ENCODE data around the gene EXOC4. TPM values are rescaled to one million over a fixed set of nuclear protein-coding genes. Genes with fewer than 3 reads are reported as not detected.

The EXOC4 gene
- total and polyA plus RNA-seq, 2 donors (not counting 3 experiments of a cell fraction or from before 2014, with no cell fraction given): 20.3 to 73.1 TPM

DNA sequence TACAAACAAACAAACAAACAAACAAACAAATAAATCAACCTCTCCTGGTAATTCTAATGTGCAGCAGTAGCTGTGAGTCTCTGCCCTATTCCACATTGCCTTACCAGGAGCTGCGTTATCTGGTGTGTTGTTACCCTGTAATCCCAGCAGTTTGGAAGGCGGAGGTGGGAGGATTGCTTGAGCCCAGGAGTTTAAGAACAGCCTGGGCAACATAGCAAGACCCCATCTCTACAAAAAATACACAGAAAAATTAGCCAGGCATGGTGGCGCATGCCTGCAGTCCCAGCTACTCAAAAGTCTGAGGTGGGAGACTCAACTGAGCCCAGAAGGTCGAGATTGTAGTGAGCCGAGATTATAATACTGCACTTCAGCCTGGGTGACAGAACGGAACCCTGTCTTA lies 192.7 kb downstream of the EXOC4 start:
- no peak for DNase-seq (ENCODE audit: low read depth, low spot score)
- no peaks in the 10 kb centered on the region for H3K9me1 ChIP-seq (replicated peaks; ENCODE audit: control insufficient read depth, extremely low read depth, insufficient read depth, low read length)
- POLR2A ChIA-PET: no interaction called here
- H3K9ac ChIP-seq (replicated peaks; ENCODE audit: extremely low read depth, insufficient read depth, low read length): no peak overlapping the region
- no peaks in the 10 kb centered on the region for H3K27me3 ChIP-seq (ENCODE audit: control insufficient read depth in 2 of 2, insufficient read depth in 2 of 2, low read length in 2 of 2)
- no peaks in the 10 kb centered on the region for H3K79me2 ChIP-seq (ENCODE audit: control insufficient read depth, insufficient read depth, low read length)
- H4K20me1 ChIP-seq (replicated peaks; ENCODE audit: control insufficient read depth, extremely low read depth, insufficient read depth, low read length): peaks cover 3% of the 10 kb centered on the region
- no TSS peak for BruUV-seq (replicated peaks)
- H2AFZ ChIP-seq (ENCODE audit: low read depth, low read length): no peak overlapping the region
- dilution Hi-C loops (cut with MboI; ENCODE audit: extremely low pct_ligation_motif_present, low sequenced_read_pairs) (no loop called here), intact Hi-C loops (cut with micrococcal nuclease) (no loop called here)
- no peak overlapping the region for H3K4me2 ChIP-seq (ENCODE audit: insufficient read depth, low read length)
- H3K27ac ChIP-seq (ENCODE audit: insufficient read depth, low read depth, low read length): no peak overlapping the region
- no peaks in the 10 kb centered on the region for H3K9me3 ChIP-seq (replicated peaks; ENCODE audit: control insufficient read depth, insufficient read depth, low read length)
- H3K36me3 ChIP-seq (ENCODE audit: control insufficient read depth in 2 of 2, extremely low read depth in 1 of 2, insufficient read depth in 2 of 2, low read length in 2 of 2): no peaks in the 10 kb centered on the region
- CTCF ChIA-PET: interaction anchor here (1.3 kb wide), 1 partner anchor 12 kb away, joined by 3 read pairs; no protein-coding TSS in a partner anchor
- no peak overlapping the region for H3K4me3 ChIP-seq (replicated peaks in 1 of 3; ENCODE audit: insufficient read depth in 1 of 3, low read depth in 1 of 3, low read length in 3 of 3)
- H3K4me1 ChIP-seq (ENCODE audit: control insufficient read depth, extremely low read depth, insufficient read depth, low read length): no peaks in the 10 kb centered on the region
- no peak for FAIRE-seq
- no peak for TF ChIP-seq FOS (IDR thresholded peaks at IDR 0.05; ENCODE audit: borderline replicate concordance, insufficient read depth, low read length)
- no peak for TF ChIP-seq EZH2 (IDR thresholded peaks at IDR 0.05; ENCODE audit: borderline replicate concordance, low read depth, low read length, severe bottlenecking)
- no peak for TF ChIP-seq MYC (IDR thresholded peaks at IDR 0.05; ENCODE audit: low read depth, low read length)
- no peak for TF ChIP-seq POLR2AphosphoS5 (IDR thresholded peaks at IDR 0.05; ENCODE audit: insufficient read depth, low read depth, low read length)

DNA sequence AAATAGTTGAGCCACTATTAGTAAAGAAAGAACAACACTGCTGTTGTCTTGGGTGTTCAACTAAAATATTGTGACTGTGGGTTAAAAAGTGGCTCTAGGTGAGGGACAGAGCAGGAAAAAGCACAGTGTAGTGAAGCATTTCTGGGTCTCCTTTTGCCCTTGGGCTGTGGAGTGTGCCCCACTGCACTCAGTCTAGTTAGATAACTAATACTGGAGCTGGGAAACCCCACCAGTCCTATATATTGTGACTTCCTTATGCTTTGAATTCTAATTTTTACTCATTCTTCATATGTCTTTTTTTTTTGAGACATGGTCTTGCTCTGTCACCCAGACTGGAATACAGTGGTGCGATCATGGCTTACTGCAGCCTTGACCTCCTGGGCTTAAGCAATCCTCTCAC lies 195.1 kb downstream of the EXOC4 start:
- FAIRE-seq (no peak), DNase-seq (ENCODE audit: low read depth, low spot score) (no peak)
- peaks cover 3% of the 10 kb centered on the region for H4K20me1 ChIP-seq (replicated peaks; ENCODE audit: control insufficient read depth, extremely low read depth, insufficient read depth, low read length)
- no TSS peak for BruUV-seq (replicated peaks)
- H3K36me3 ChIP-seq (ENCODE audit: control insufficient read depth in 2 of 2, extremely low read depth in 1 of 2, insufficient read depth in 2 of 2, low read length in 2 of 2): no peaks in the 10 kb centered on the region
- no peak overlapping the region for H3K4me3 ChIP-seq (replicated peaks in 1 of 3; ENCODE audit: insufficient read depth in 1 of 3, low read depth in 1 of 3, low read length in 3 of 3)
- no peak overlapping the region for H3K4me2 ChIP-seq (ENCODE audit: insufficient read depth, low read length)
- intact Hi-C loops (cut with micrococcal nuclease): no loop called here
- H3K9ac ChIP-seq (replicated peaks; ENCODE audit: extremely low read depth, insufficient read depth, low read length): no peak overlapping the region
- TF ChIP-seq GATA2 (IDR thresholded peaks at IDR 0.05; ENCODE audit: insufficient read depth, insufficient read length, low read depth, low read length) (no peak), JUN (IDR thresholded peaks at IDR 0.05; ENCODE audit: borderline replicate concordance, insufficient read depth, insufficient read length, low read depth) (no peak), MYC (IDR thresholded peaks at IDR 0.05; ENCODE audit: low read depth, low read length) (no peak), POLR2AphosphoS5 (IDR thresholded peaks at IDR 0.05; ENCODE audit: insufficient read depth, low read depth, low read length) (no peak), EZH2 (IDR thresholded peaks at IDR 0.05; ENCODE audit: borderline replicate concordance, low read depth, low read length, severe bottlenecking) (no peak), FOS (IDR thresholded peaks at IDR 0.05; ENCODE audit: borderline replicate concordance, insufficient read depth, low read length) (no peak), POLR2A (IDR thresholded peaks at IDR 0.05; ENCODE audit: low read depth, low read length) (no peak)
- TF ChIP-seq, protein P1, sequence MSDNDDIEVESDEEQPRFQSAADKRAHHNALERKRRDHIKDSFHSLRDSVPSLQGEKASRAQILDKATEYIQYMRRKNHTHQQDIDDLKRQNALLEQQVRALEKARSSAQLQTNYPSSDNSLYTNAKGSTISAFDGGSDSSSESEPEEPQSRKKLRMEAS (IDR thresholded peaks at IDR 0.05; ENCODE audit: insufficient read depth, insufficient read length): no peak
- TF ChIP-seq, protein P2, sequence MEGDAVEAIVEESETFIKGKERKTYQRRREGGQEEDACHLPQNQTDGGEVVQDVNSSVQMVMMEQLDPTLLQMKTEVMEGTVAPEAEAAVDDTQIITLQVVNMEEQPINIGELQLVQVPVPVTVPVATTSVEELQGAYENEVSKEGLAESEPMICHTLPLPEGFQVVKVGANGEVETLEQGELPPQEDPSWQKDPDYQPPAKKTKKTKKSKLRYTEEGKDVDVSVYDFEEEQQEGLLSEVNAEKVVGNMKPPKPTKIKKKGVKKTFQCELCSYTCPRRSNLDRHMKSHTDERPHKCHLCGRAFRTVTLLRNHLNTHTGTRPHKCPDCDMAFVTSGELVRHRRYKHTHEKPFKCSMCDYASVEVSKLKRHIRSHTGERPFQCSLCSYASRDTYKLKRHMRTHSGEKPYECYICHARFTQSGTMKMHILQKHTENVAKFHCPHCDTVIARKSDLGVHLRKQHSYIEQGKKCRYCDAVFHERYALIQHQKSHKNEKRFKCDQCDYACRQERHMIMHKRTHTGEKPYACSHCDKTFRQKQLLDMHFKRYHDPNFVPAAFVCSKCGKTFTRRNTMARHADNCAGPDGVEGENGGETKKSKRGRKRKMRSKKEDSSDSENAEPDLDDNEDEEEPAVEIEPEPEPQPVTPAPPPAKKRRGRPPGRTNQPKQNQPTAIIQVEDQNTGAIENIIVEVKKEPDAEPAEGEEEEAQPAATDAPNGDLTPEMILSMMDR (IDR thresholded peaks at IDR 0.05; ENCODE audit: extremely low read depth in 1 of 2, insufficient read depth in 1 of 2, low read depth in 1 of 2, low read length in 2 of 2): no peak
- no peaks in the 10 kb centered on the region for H3K79me2 ChIP-seq (ENCODE audit: control insufficient read depth, insufficient read depth, low read length)
- H2AFZ ChIP-seq (ENCODE audit: low read depth, low read length): no peak overlapping the region
- POLR2A ChIA-PET: no interaction called here
- H3K27ac ChIP-seq (ENCODE audit: insufficient read depth, low read depth, low read length): no peak overlapping the region
- H3K4me1 ChIP-seq (ENCODE audit: control insufficient read depth, extremely low read depth, insufficient read depth, low read length): no peaks in the 10 kb centered on the region
- no peaks in the 10 kb centered on the region for H3K27me3 ChIP-seq (ENCODE audit: control insufficient read depth in 2 of 2, insufficient read depth in 2 of 2, low read length in 2 of 2)
- CTCF ChIA-PET: no interaction called here
- dilution Hi-C loops (cut with MboI; ENCODE audit: extremely low pct_ligation_motif_present, low sequenced_read_pairs): no loop called here
- no peaks in the 10 kb centered on the region for H3K9me3 ChIP-seq (replicated peaks; ENCODE audit: control insufficient read depth, insufficient read depth, low read length)
- no peaks in the 10 kb centered on the region for H3K9me1 ChIP-seq (replicated peaks; ENCODE audit: control insufficient read depth, extremely low read depth, insufficient read depth, low read length)
